MM.1S (cell line): ENCODE data around the gene RIOK3.

Source experiments
- DNase-seq: peaks from one replicate; pipeline ENCODE4 v3.0.0-alpha.2; 2015
- H2AFZ ChIP-seq: fragments of 300-600 bp; sonication (generic); 2 replicates; pipeline ENCODE4 v1.6.0; 2016; ENCODE audit warnings: antibody characterized with exemption, low read length
- H3F3A ChIP-seq: fragments of 300-600 bp; sonication (generic); 2 replicates; pipeline ENCODE4 v1.6.1; 2016; ENCODE audit warnings: mild to moderate bottlenecking, antibody characterized with exemption, low read length, moderate library complexity, mixed read lengths; ENCODE audit not compliant: insufficient read depth
- H3K27ac ChIP-seq: fragments of 300-600 bp; sonication (generic); 2 replicates; pipeline ENCODE4 v1.5.1; 2016; ENCODE audit warnings: mild to moderate bottlenecking, low read length
- H3K27me3 ChIP-seq: fragments of 300-600 bp; sonication (generic); replicated peaks from 2 replicates; pipeline ENCODE4 v1.6.0; 2016; ENCODE audit warnings: low read length; ENCODE audit not compliant: insufficient read depth
- H3K36me3 ChIP-seq: fragments of 300-600 bp; sonication (generic); replicated peaks from 2 replicates; pipeline ENCODE4 v1.6.1; 2016; ENCODE audit warnings: mild to moderate bottlenecking, low read length, mixed read lengths; ENCODE audit not compliant: insufficient read depth
- H3K4me1 ChIP-seq: fragments of 300-600 bp; sonication (generic); 2 replicates; pipeline ENCODE4 v1.6.1; 2016; ENCODE audit warnings: low read length, mixed read lengths
- H3K4me2 ChIP-seq: fragments of 300-600 bp; sonication (generic); 2 replicates; pipeline ENCODE4 v1.6.0; 2016; ENCODE audit warnings: low read depth, low read length
- H3K4me3 ChIP-seq: fragments of 300-600 bp; sonication (generic); 2 replicates; pipeline ENCODE4 v1.5.1; 2016; ENCODE audit warnings: low read length, mixed read lengths
- H3K79me2 ChIP-seq: fragments of 300-600 bp; sonication (generic); 2 replicates; pipeline ENCODE4 v1.6.1; 2016; ENCODE audit warnings: mixed run types, low read length, mixed read lengths
- H3K9ac ChIP-seq: fragments of 300-600 bp; sonication (generic); 2 replicates; pipeline ENCODE4 v1.6.1; 2016; ENCODE audit warnings: low read length, mixed read lengths
- H3K9me2 ChIP-seq: fragments of 300-600 bp; sonication (generic); replicated peaks from 2 replicates; pipeline ENCODE4 v1.6.1; 2016; ENCODE audit warnings: mild to moderate bottlenecking, low read length, mixed read lengths; ENCODE audit not compliant: insufficient read depth
- H3K9me3 ChIP-seq: fragments of 300-600 bp; sonication (generic); replicated peaks from 2 replicates; pipeline ENCODE4 v1.6.1; 2016; ENCODE audit warnings: mild to moderate bottlenecking, low read length, mixed read lengths; ENCODE audit not compliant: insufficient read depth
- H4K20me1 ChIP-seq: fragments of 300-600 bp; sonication (generic); 2 replicates; pipeline ENCODE4 v1.6.1; 2016; ENCODE audit warnings: mild to moderate bottlenecking, low read length, moderate library complexity, mixed read lengths; ENCODE audit not compliant: insufficient read depth
- EZH2 ChIP-seq: fragments of 300-600 bp; sonication (generic); optimal IDR thresholded peaks from 2 replicates; pipeline ENCODE3; 2017; ENCODE audit warnings: low read depth, mild to moderate bottlenecking, antibody characterized with exemption, low read length, mixed read lengths
- EZH2phosphoT487 ChIP-seq: fragments of 300-600 bp; sonication (generic); IDR thresholded peaks from 2 replicates; pipeline ENCODE4 v1.6.1; 2018; ENCODE audit warnings: antibody characterized with exemption, low read length
- TF ChIP-seq, protein P1 (sequence below): fragments of 300-600 bp; sonication (generic); IDR thresholded peaks from 2 replicates; pipeline ENCODE4 v1.5.1; 2016; ENCODE audit warnings: antibody characterized with exemption, low read length, mixed read lengths

RIOK3 gene

DNA sequence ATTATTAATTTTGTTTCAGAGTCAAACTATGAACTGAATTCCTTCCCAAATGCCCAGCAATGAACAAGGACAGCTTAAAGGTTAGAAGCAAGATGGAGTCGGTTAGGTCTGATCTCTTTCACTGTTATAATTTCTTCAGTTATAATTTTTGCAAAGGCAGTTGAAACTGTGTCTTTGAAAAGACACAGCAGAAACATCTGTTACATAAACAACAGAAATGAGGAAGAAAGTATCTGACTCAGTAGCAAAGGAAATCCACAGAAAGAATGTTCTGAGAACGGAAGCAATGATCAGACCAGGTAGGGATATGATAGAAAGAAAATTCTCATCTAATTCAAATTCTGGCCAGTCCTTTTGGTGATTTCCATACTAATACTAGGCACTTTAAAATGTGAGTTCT lies 45.0 kb downstream of the RIOK3 start:
- no peak overlapping the region for H3K4me3 ChIP-seq
- no peaks in the 10 kb centered on the region for H3F3A ChIP-seq
- H3K27ac ChIP-seq = no peak overlapping the region
- H2AFZ ChIP-seq = no peak overlapping the region
- H3K36me3 ChIP-seq = no peaks in the 10 kb centered on the region
- no peaks in the 10 kb centered on the region for H3K9me3 ChIP-seq
- no peak for TF ChIP-seq EZH2phosphoT487
- TF ChIP-seq, protein P1, sequence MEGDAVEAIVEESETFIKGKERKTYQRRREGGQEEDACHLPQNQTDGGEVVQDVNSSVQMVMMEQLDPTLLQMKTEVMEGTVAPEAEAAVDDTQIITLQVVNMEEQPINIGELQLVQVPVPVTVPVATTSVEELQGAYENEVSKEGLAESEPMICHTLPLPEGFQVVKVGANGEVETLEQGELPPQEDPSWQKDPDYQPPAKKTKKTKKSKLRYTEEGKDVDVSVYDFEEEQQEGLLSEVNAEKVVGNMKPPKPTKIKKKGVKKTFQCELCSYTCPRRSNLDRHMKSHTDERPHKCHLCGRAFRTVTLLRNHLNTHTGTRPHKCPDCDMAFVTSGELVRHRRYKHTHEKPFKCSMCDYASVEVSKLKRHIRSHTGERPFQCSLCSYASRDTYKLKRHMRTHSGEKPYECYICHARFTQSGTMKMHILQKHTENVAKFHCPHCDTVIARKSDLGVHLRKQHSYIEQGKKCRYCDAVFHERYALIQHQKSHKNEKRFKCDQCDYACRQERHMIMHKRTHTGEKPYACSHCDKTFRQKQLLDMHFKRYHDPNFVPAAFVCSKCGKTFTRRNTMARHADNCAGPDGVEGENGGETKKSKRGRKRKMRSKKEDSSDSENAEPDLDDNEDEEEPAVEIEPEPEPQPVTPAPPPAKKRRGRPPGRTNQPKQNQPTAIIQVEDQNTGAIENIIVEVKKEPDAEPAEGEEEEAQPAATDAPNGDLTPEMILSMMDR = no peak
- TF ChIP-seq EZH2 = no peak
- H3K9me2 ChIP-seq = no peaks in the 10 kb centered on the region
- H3K4me1 ChIP-seq = peaks cover 16% of the 10 kb centered on the region
- no peaks in the 10 kb centered on the region for H3K79me2 ChIP-seq
- no peak overlapping the region for H3K4me2 ChIP-seq
- no peak for DNase-seq
- H3K9ac ChIP-seq = no peak overlapping the region
- H4K20me1 ChIP-seq = no peaks in the 10 kb centered on the region
- H3K27me3 ChIP-seq = no peaks in the 10 kb centered on the region

DNA sequence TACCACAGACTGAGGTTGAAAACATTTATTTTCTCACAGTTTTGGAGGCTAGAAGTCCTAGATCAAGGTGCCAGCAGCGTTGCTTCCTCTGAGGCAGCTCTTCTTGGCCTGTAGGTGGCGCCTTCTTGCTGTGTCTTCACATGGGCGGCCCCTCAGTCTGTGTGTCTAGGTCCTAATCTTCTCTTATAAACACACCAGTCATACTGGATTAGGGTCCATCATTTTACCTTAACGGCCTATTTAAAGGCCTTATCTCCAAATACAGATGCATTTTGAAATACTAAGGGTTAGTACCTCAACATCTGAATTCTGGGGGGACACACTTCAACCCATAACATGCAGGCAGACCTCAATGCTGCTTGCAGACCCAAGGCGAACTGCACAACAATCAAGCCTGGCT lies 45.8 kb downstream of the RIOK3 start:
- Histone ChIP-seq H3K9me2 (no peaks in the 10 kb centered on the region), H3K4me2 (no peak overlapping the region), H3K36me3 (no peaks in the 10 kb centered on the region), H4K20me1 (no peaks in the 10 kb centered on the region), H3K4me3 (no peak overlapping the region), H3K9ac (no peak overlapping the region), H3K4me1 (peaks cover 16% of the 10 kb centered on the region), H3K79me2 (peaks cover 4% of the 10 kb centered on the region), H3F3A (no peaks in the 10 kb centered on the region; the same call in 1 of the 2 replicates), H3K27ac (no peak overlapping the region), H3K27me3 (no peaks in the 10 kb centered on the region), H3K9me3 (no peaks in the 10 kb centered on the region), H2AFZ (peak overlapping the region; percentile 10; the same call in 1 of the 2 replicates)
- TF ChIP-seq, protein P1 = peak; percentile 93
- TF ChIP-seq EZH2 (no peak), EZH2phosphoT487 (no peak)
- DNase-seq = peak; percentile 79

- TF ChIP-seq EZH2 (no peak), EZH2phosphoT487 (no peak)
- TF ChIP-seq, protein P1 = no peak
- H3K9me2 ChIP-seq = no peaks in the 10 kb centered on the region
- no peak overlapping the region for H3K9ac ChIP-seq
- no peak overlapping the region for H3K4me2 ChIP-seq
- no peaks in the 10 kb centered on the region for H4K20me1 ChIP-seq
- peak overlapping the region; percentile 10; the same call in 1 of the 2 replicates for H2AFZ ChIP-seq
- peaks cover 16% of the 10 kb centered on the region for H3K4me1 ChIP-seq
- no peak for DNase-seq
- H3F3A ChIP-seq = no peaks in the 10 kb centered on the region; the same call in 1 of the 2 replicates
- no peaks in the 10 kb centered on the region for H3K9me3 ChIP-seq
- no peaks in the 10 kb centered on the region for H3K36me3 ChIP-seq
- peaks cover 9% of the 10 kb centered on the region for H3K79me2 ChIP-seq
- H3K27ac ChIP-seq = no peak overlapping the region
- no peak overlapping the region for H3K4me3 ChIP-seq
- no peaks in the 10 kb centered on the region for H3K27me3 ChIP-seq
Observed at GRCh38 chr18:23499291-23499781, 46.2 kb downstream of the RIOK3 start.
